A673 (cell line): ENCODE results near the gene TSPAN11. TPM values are rescaled to one million over a fixed set of nuclear protein-coding genes. Genes with fewer than 3 reads are reported as not detected.

Source experiments
- BruUV-seq: library from RNA; stranded (reverse); fragments of 400-500 nt; replicated peaks from 2 replicates; lab custom pipeline; 2021; lab: Mats Ljungman, UMichigan
- CTCF ChIA-PET: fragments of 300-600 bp; sonication (Branson Sonifier 250); formaldehyde crosslinking; loops from one replicate; lab custom pipeline; 2022; ENCODE audit warnings: antibody characterized with exemption; lab: Charles Lee
- POLR2A ChIA-PET: fragments of 300-600 bp; sonication (Branson Sonifier 250); formaldehyde crosslinking; loops from one replicate; lab custom pipeline; 2022; ENCODE audit warnings: antibody characterized with exemption; ENCODE audit not compliant: low non-redundant PET; lab: Charles Lee
- DNase-seq: peaks from one replicate; pipeline ENCODE4 v3.0.0-alpha.2; 2015; ENCODE audit warnings: low spot score
- H3K27ac ChIP-seq: fragments of 200-600 bp; sonication (generic); 2 replicates; pipeline ENCODE4 v1.5.1; 2016; ENCODE audit warnings: mixed run types, low read depth, mild to moderate bottlenecking, mixed read lengths, antibody characterized with exemption, low read length; ENCODE audit not compliant: poor library complexity, severe bottlenecking
- H3K27me3 ChIP-seq: fragments of 200-600 bp; sonication (generic); replicated peaks from 2 replicates; pipeline ENCODE4 v1.6.1; 2017; ENCODE audit warnings: mixed run types, low read depth, mild to moderate bottlenecking, mixed read lengths, antibody characterized with exemption, low read length; ENCODE audit not compliant: insufficient read depth, poor library complexity
- H3K36me3 ChIP-seq: fragments of 200-600 bp; sonication (generic); 2 replicates; pipeline ENCODE4 v1.6.1; 2016; ENCODE audit warnings: mixed run types, mild to moderate bottlenecking, mixed read lengths, antibody characterized with exemption, low read length; ENCODE audit not compliant: insufficient read depth, poor library complexity, severe bottlenecking
- H3K4me1 ChIP-seq: fragments of 200-600 bp; sonication (generic); 2 replicates; pipeline ENCODE4 v1.6.1; 2017; ENCODE audit warnings: mixed run types, mild to moderate bottlenecking, mixed read lengths, antibody characterized with exemption, low read length; ENCODE audit not compliant: insufficient read depth, poor library complexity, severe bottlenecking
- H3K4me3 ChIP-seq: fragments of 200-600 bp; sonication (generic); 2 replicates; pipeline ENCODE4 v1.5.1; 2016; ENCODE audit warnings: low read depth, mixed run types, mild to moderate bottlenecking, mixed read lengths, low read length; ENCODE audit not compliant: poor library complexity, severe bottlenecking
- H3K9me3 ChIP-seq: fragments of 200-600 bp; sonication (generic); 2 replicates; pipeline ENCODE4 v1.6.1; 2016; ENCODE audit warnings: mixed run types, low read depth, mild to moderate bottlenecking, mixed read lengths, antibody characterized with exemption, low read length; ENCODE audit not compliant: poor library complexity, severe bottlenecking
- EZH2 ChIP-seq: fragments of 200-600 bp; sonication (generic); IDR thresholded peaks from 2 replicates; pipeline ENCODE4 v1.6.1; 2017; ENCODE audit warnings: borderline replicate concordance, low read depth, mild to moderate bottlenecking, mixed read lengths, antibody characterized with exemption, low read length; ENCODE audit not compliant: poor library complexity, severe bottlenecking
- intact Hi-C: fragments of 100-400 bp; cut with micrococcal nuclease; formaldehyde crosslinking; loops from one replicate; pipeline ENCODE4 v1.10.0; 2022; ENCODE audit not compliant: unreplicated experiment
- total RNA-seq: library from RNA; stranded (reverse); gene quantifications from 2 replicates; pipeline ENCODE4 v1.2.3, GENCODE V29; 2021
- TF ChIP-seq, protein P1 (sequence below): fragments of 300-800, 200-600 bp; sonication (generic); conservative IDR thresholded peaks from 2 replicates; pipeline ENCODE4 v1.5.1; 2017; ENCODE audit warnings: low read depth, mild to moderate bottlenecking, antibody characterized with exemption, low read length, moderate library complexity, mixed read lengths

TSPAN11 gene
- total RNA-seq, 1 experiment from 2014 or later = 20.9 TPM

DNA sequence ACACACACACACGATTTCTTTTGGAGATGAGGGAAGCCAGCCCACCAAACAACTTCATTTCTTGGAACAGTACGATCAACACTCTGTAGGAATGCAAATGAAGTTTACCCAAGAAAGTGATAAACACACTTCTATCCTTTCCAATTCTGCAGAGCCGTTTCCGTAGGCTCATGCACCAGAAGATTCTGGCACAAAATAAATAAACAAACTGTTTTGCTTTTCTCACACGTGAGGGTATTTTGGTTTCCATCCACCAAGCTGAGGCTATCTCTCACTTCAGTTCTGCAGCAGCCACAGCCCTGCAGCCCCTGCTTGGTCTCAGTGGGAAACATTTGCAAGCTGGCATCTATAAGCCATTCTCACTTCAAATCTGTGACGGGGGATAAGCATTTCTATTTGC lies 15.3 kb upstream of the TSPAN11 start:
- H3K36me3 ChIP-seq = no peaks in the 10 kb centered on the region
- TF ChIP-seq EZH2 = no peak
- TF ChIP-seq, protein P1, sequence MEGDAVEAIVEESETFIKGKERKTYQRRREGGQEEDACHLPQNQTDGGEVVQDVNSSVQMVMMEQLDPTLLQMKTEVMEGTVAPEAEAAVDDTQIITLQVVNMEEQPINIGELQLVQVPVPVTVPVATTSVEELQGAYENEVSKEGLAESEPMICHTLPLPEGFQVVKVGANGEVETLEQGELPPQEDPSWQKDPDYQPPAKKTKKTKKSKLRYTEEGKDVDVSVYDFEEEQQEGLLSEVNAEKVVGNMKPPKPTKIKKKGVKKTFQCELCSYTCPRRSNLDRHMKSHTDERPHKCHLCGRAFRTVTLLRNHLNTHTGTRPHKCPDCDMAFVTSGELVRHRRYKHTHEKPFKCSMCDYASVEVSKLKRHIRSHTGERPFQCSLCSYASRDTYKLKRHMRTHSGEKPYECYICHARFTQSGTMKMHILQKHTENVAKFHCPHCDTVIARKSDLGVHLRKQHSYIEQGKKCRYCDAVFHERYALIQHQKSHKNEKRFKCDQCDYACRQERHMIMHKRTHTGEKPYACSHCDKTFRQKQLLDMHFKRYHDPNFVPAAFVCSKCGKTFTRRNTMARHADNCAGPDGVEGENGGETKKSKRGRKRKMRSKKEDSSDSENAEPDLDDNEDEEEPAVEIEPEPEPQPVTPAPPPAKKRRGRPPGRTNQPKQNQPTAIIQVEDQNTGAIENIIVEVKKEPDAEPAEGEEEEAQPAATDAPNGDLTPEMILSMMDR = no peak
- BruUV-seq = no TSS peak
- no peaks in the 10 kb centered on the region for H3K27me3 ChIP-seq
- ChIA-PET CTCF (no interaction called here), POLR2A (no interaction called here)
- H3K4me3 ChIP-seq = no peak overlapping the region
- intact Hi-C loops = no loop called here
- H3K27ac ChIP-seq = no peak overlapping the region
- no peak for DNase-seq
- peaks cover 36% of the 10 kb centered on the region for H3K4me1 ChIP-seq
- no peaks in the 10 kb centered on the region for H3K9me3 ChIP-seq

DNA sequence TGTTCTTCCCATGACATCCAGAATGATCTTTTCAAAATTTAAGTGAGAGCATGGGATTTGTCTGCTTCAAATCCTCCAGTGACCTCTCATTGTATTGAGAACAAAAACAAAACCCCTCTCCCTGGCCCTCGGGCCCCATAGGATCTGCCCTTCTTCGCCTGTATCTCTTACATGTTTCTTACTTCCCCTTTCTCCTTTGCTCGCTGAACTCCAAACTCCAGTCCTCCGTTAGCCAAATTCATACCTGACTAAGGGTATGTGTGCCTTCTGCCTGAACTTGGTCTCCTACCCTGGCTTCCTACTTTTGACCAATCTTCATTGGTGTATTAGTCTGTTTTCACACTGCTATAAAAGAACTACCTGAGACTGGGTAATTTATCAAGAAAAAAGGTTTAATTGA lies 13.2 kb upstream of the TSPAN11 start:
- intact Hi-C loops = no loop called here
- TF ChIP-seq, protein P1 = no peak
- TF ChIP-seq EZH2 = no peak
- H3K27me3 ChIP-seq = no peaks in the 10 kb centered on the region
- peaks cover 28% of the 10 kb centered on the region for H3K4me1 ChIP-seq
- ChIA-PET POLR2A (no interaction called here), CTCF (no interaction called here)
- no peak overlapping the region for H3K4me3 ChIP-seq
- no peaks in the 10 kb centered on the region for H3K9me3 ChIP-seq
- H3K27ac ChIP-seq = no peak overlapping the region
- no peaks in the 10 kb centered on the region for H3K36me3 ChIP-seq
- no peak for DNase-seq
- no TSS peak for BruUV-seq

GRCh38 chr12:30914986-30915591 lies 11.5 kb upstream of the TSPAN11 start:
- TF ChIP-seq, protein P1 = no peak
- no peak for TF ChIP-seq EZH2
- DNase-seq = no peak
- BruUV-seq = no TSS peak
- POLR2A ChIA-PET = no interaction called here
- no peak overlapping the region for H3K27ac ChIP-seq
- intact Hi-C loops = no loop called here
- no peaks in the 10 kb centered on the region for H3K9me3 ChIP-seq
- peaks cover 12% of the 10 kb centered on the region for H3K4me1 ChIP-seq
- CTCF ChIA-PET = no interaction called here
- no peaks in the 10 kb centered on the region for H3K36me3 ChIP-seq
- H3K4me3 ChIP-seq = no peak overlapping the region
- no peaks in the 10 kb centered on the region for H3K27me3 ChIP-seq
